Ramos (cell line): Measurements from ENCODE around the gene UXT.
"Not testable (repeated sequence)": the region's sequence is repeated elsewhere in the genome, so short reads cannot be mapped to it uniquely, and the experiment has no call there.

Experiments used
- in situ Hi-C: fragments of 300-500 bp; cut with MboI; formaldehyde crosslinking; loops from one replicate; pipeline ENCODE4 v1.14.3; 2022; ENCODE audit warnings: low sequenced_read_pairs; ENCODE audit not compliant: unreplicated experiment

Gene UXT, protein sequence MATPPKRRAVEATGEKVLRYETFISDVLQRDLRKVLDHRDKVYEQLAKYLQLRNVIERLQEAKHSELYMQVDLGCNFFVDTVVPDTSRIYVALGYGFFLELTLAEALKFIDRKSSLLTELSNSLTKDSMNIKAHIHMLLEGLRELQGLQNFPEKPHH

GRCh38 chrX:47658684-47659420, at the start of gene UXT:
Gene UXT, minus strand, starts transcription at chrX:47659180. Its CDS starts 253 bp downstream, at chrX:47658927.
- in situ Hi-C loops: loop anchor here (10.0 kb wide), 1 partner anchor 444 kb away; the partner anchor contains the start of gene CDK16

DNA sequence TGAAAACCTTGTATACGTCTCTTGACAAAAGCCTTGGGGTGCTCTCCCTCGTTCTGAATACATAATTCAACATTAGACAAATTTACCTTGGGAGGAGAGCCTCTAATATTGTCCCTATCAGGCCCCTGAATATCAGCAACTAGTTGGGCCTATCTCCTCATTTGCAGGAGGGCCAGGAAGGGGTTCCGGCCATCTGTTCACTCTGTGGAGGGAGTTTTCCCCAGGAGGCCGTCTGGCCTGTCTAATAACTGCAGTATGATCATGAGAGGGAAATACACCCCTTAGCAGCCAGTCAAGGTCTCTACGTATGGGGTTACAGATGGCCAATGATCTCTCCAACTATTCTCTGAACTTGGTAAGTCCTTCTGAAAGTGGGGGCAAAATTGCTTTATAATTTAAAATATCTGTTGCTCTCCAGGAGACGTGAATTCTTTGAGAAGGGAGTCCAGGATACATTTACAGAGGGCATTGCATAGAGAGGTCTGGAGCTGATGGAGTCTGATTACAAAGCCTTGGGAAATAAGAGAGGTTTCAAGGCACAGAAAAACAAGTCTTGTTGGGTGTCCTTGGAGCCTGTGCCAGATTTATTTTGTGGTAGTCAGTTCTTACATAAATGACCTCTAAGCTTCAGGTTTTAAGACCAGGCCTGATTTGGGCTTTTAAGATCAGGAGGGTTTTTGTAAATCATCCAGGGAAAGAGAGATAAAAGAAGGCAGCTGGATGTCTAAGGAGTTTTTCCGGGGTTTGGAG, 48.2 kb upstream of the UXT start:
- in situ Hi-C loops: no loop called here

- in situ Hi-C loops: no loop called here
These were observed 47.6 kb upstream of the UXT start for GRCh38 chrX:47706575-47706974.

- in situ Hi-C loops: no loop called here
These were observed 45.8 kb upstream of the UXT start for GRCh38 chrX:47704736-47705135.

DNA sequence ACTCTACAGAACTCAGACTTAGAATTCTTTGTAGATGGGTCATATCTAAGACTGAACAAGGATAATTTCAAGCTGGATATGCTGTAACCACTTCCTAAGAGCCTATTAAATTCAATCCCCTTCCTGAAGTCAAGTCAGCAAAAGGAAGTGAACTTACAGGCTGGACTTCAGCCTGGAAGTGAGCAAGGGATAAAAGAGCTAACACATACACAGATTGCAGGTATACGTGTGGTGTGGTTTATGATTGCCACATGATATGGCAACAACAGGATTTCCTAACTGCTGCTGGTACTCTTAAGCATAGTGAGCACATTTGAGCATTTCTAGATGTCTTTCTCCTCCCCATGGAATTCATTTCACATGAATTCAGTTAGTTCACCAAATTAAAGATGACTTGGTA, 38.2 kb upstream of the UXT start:
- in situ Hi-C loops: no loop called here

DNA sequence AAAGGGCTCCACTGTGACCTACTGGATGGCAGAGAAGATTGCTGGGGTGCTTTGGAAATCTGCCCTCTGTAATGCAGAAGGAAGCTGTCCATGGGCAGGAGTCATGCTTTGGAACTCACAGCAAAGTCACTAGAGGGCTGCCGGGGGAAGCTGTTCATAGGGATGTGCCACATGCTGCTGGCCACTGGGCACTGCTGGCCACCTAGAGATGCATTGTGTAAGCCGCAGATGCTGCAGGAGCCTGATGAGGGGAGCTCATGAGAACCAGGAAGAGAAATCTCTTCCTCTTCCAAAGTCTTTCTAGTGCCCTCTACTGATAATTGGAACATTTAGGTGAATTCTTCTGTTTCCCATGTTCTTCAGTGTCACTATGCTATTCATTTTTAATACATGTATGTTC, 31.2 kb upstream of the UXT start:
- in situ Hi-C loops: no loop called here

DNA sequence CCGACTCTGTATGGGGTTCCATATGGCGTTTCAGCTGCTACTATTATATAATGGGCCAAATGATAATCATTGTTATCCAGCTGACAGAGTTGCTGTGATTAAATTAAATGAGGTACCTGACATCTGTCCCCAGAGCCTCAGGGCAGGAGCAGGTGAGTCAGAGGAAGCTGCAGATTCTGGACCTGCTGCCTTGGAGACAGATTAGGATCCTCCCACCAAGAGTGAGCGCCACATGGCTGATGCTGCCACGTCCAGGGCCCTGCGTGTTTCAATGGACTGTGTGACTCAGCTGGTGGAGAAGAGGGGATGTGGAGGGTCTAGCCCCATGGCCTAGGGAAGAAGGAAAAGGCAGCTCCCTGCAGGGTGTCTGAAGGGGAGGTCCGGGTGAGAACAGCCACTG, 28.3 kb upstream of the UXT start:
- in situ Hi-C loops: no loop called here

DNA sequence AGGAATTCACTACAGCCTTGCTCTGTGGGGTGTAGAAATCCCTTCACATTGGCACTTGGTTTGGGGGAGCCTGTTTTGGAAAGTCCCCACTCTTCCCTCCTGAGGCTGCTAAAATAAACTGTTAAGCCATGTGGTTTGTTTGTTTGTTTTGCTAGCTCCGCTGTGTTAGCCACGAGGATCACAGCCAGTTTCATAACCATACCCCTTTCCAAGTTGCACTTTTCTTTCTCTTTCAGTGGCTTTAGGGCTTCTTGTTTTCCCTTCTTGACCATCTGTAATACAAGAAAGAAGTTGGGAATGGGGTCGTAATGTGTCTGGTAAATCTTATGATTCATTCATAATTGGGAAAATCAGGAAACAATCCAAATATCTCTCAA, 24.8 kb upstream of the UXT start:
- in situ Hi-C loops: no loop called here

DNA sequence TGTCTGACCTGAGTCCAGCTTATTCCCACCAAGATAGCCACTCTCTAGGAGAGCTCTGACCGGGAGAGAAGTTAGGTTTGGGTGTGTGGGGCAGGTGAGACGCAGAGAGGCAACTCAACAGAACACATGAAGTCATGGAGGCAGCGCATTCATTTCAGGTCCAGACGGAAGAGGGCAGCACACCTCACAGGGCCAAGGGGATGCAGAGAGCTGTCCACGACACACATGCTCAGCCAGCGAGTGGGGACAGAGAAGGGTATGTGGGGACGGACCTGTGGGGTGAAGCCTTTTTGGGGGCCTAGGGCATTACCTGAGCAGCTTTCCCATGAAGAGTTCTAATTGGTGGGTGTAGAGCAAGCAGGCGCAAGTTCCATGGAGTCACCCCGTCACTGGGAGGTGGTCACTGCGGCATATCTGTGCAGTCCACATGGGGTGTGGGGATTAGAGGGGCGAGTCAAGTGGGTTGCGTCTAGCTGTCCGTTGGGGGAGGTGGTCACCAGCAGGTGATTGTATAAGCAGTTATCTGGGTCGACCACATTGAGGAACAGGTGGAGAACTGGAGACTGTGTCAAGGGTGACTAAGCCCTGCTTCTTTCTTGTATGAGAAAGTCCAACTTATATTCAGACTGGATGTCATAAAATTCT, 24.3 kb upstream of the UXT start:
- in situ Hi-C loops: no loop called here

DNA sequence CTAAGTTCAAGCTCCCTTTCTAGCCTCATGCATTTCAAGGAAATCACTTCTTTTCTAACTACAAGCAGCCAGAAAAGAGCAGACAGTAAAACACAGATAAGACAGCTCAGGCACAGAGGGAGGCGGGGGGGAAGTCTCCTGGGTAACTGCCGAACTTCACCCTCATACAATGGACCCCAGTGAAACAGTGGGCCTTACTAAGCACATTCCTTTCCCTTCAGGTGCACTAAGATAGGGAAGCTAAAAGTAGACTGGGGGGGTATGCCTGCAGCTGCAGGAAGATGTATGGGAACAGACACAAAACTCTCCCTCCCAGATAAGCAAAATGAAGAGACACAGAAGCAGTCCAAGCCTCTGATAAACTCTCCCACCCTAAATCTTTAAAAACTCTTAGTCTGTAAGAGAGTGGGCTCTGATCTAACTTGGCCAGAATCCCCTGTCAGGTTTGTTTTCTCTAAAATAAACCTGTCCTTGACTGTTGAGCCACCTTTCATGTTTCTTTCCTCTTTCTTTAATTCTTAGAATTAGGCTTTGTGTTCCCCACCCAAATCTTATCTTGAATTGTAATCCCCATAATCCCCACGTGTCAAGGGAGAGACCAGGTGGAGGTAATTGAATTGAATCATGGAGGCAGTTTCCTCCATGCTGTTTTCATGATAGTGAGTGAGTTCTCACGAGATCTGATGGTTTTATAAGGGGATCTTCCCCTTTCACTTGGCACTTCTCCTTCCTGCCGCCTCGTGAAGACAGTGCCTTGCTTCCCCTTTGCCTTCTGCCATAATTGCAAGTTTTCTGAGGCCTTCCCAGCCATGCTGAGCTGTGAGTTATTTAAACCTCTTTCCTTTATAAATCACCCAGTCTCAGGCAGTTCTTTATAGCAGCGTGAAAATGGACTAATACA, 17.2 kb upstream of the UXT start:
- in situ Hi-C loops: not testable (repeated sequence)

GRCh38 chrX:47674776-47675175, 15.8 kb upstream of the UXT start:
- in situ Hi-C loops: no loop called here

DNA sequence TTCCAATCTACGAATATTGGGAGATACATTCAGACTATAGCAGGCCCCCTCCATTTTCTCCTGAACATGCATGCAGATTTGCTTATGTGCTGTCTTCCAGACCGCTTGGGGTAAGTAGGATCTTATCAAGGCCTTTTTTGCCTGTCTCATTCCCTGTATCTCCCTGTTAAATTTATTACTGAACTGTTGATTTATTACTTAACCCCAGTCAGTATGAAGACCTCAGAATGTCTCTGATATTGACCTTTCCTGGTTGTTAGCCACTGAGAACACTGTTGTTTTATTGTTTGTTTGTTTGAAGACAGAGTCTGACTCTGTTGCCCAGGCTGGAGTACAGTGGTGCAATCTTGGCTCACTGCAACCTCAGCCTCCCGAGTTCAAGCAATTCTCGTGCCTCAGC, 6.8 kb upstream of the UXT start:
- in situ Hi-C loops: not testable (repeated sequence)

- in situ Hi-C loops: no loop called here
These were observed 5.8 kb upstream of the UXT start for GRCh38 chrX:47664737-47665136.

DNA sequence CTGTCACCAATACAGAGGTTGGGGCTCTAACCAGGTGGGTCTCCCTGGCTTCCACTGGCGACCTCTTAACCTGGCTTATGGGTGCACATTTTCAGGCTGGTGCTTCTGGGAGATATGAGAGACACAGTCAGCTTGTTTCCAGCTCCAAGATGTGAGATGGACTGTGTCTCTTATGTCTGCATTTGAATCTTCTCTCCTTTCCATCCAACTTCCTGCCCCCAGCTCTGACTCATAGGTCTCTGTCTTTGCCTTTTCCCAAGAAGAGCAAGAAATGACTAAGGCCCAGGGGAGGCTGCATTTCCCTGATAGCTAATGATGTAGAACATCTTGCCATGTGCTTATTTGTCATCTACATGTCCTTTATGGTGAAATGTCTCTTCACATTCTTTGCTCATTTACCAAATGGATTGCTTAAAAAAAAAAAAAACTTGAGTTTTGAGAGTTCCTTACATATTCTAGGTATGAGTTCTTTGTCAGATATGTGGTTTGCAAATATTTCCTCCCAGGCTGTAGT, 3.2 kb upstream of the UXT start:
- in situ Hi-C loops: no loop called here

DNA sequence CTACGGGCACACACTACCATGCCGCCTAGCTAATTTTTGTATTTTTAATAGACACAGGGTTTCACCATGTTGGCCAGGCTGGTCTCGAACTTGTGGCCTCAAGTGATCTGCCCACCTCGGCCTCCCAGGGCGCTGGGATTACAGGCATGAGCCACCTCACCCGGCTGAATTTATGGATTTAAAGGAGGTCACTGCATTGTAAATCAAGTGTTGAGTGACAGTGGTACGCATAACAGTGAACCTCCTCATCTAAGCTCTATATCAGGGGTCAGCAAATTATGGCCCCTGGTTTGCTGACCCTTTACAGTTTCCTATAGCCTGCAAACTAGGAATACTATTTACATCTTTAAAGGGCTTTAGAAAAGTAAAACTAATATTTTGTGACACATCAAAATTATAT, 2.6 kb upstream of the UXT start:
- in situ Hi-C loops: no loop called here

- in situ Hi-C loops: loop anchor here (10.0 kb wide), 1 partner anchor 445 kb away; the partner anchor contains the start of gene CDK16
These were observed 394 bp upstream of the UXT start for GRCh38 chrX:47659421-47659726.

- in situ Hi-C loops: loop anchor here (10.0 kb wide), 1 partner anchor 443 kb away; the partner anchor contains the start of gene CDK16
These were observed 688 bp downstream of the UXT start for GRCh38 chrX:47658301-47658683.

DNA sequence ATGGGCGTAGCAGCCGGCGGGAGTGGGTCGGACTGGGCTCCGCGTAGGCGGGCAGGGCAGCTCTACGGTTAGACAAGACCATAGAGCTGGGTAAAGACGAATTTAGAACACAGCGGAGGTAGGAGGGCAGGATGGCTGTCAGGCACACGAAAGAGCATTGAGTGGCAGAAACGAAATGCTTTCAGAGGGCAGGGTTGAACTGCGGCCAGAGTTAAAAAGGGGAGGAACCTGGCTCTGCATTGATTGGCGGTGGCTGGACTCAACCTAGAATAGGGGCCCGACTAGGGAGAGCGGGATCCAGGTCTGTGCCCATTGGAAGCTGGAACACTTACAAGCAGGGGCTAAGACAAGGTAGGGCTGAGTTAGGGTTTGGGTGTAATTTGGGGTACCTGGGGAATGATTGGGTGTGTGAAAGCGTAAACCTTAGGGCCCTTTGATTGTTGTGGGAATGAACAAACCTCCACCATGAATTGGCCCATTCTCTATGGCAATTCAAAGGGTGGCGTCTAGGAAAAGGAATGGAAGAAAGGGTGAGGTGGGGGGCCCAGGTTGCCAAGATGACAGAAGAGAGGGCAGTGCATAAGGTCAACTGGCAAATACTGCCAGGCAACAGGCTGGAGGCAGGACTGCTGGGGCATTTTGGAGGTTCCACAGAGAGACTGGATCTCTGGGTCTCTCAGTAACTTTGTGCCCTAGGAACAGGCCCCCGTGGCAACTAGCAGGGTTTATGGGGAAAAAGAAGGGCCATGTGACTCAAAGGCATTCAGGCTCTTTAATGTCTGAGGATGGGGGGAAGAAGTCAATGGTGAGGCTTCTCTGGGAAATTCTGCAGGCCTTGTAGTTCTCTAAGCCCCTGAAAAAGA, 7.7 kb downstream of the UXT start:
- in situ Hi-C loops: loop anchor here (10.0 kb wide), 1 partner anchor 436 kb away; the partner anchor contains the start of gene CDK16
